Common myeloid progenitor, CD34-positive (primary cell): ENCODE measurements around the gene TJP1.

Source experiments
- CTCF ChIA-PET: fragments of 350-600 bp; sonication (Branson Sonifier 250); formaldehyde crosslinking; loops from one replicate; lab custom pipeline; 2021; ENCODE audit warnings: antibody characterized with exemption; lab: Charles Lee
- POLR2A ChIA-PET: fragments of 350-600 bp; sonication (Branson Sonifier 250); formaldehyde crosslinking; loops from one replicate; lab custom pipeline; 2021; ENCODE audit warnings: antibody characterized with exemption; lab: Charles Lee
- DNase-seq, 3 donors: peaks; one replicate each; pipeline versions ENCODE4 v3.0.0 to v3.0.0-alpha.2; 2013
- H3K27ac ChIP-seq, 2 experiments: 1 replicate in 1 of 2; 2 replicates in 1 of 2; pipeline ENCODE4 v1.7.0; 2013; ENCODE audit warnings: inconsistent platforms in 2 of 2, low read length in 2 of 2, mild to moderate bottlenecking in 2 of 2, low read depth in 1 of 2, moderate library complexity in 1 of 2; ENCODE audit not compliant: severe bottlenecking in 2 of 2, insufficient read depth in 1 of 2, poor library complexity in 1 of 2
- H3K27me3 ChIP-seq, 5 experiments: replicated peaks in 2 of 5; 1 replicate in 3 of 5; 2 replicates in 2 of 5; pipeline versions ENCODE4 v1.6.1 to v1.7.0; 2013; ENCODE audit warnings: low read length in 4 of 5, mild to moderate bottlenecking in 2 of 5, moderate library complexity in 2 of 5, inconsistent platforms in 1 of 5; ENCODE audit not compliant: insufficient read depth in 5 of 5, control insufficient read depth in 4 of 5
- H3K36me3 ChIP-seq, 4 experiments: 1 replicate in 2 of 4; 2 replicates in 2 of 4; pipeline versions ENCODE4 v1.6.1 to v1.7.0; 2013; ENCODE audit warnings: low read length in 3 of 4, control low read depth in 1 of 4, mild to moderate bottlenecking in 1 of 4; ENCODE audit not compliant: control insufficient read depth in 4 of 4, insufficient read depth in 4 of 4
- H3K4me1 ChIP-seq, 4 experiments: 1 replicate in 3 of 4; 2 replicates in 1 of 4; pipeline versions ENCODE4 v1.6.1 to v1.7.1; 2013; ENCODE audit warnings: low read length in 3 of 4, mild to moderate bottlenecking in 3 of 4, control low read depth in 1 of 4, inconsistent platforms in 1 of 4, moderate library complexity in 1 of 4; ENCODE audit not compliant: control insufficient read depth in 4 of 4, insufficient read depth in 4 of 4; ENCODE audit errors: control extremely low read depth in 1 of 4
- H3K4me3 ChIP-seq, 7 experiments: 1 replicate in 4 of 7; 2 replicates in 3 of 7; pipeline versions ENCODE4 v1.5.1 to v1.7.0; 2013; ENCODE audit warnings: mild to moderate bottlenecking in 7 of 7, low read length in 6 of 7, moderate library complexity in 6 of 7, inconsistent platforms in 2 of 7, low read depth in 2 of 7, control low read depth in 1 of 7; ENCODE audit not compliant: insufficient read depth in 4 of 7, control insufficient read depth in 1 of 7; ENCODE audit errors: extremely low read depth in 1 of 7
- H3K9me3 ChIP-seq, 5 experiments: 1 replicate in 4 of 5; 2 replicates in 1 of 5; pipeline versions ENCODE4 v1.6.1 to v1.7.1; 2013; ENCODE audit warnings: low read length in 4 of 5, mild to moderate bottlenecking in 2 of 5, inconsistent platforms in 1 of 5, low read depth in 1 of 5, moderate library complexity in 1 of 5; ENCODE audit not compliant: control insufficient read depth in 4 of 5, insufficient read depth in 2 of 5; ENCODE audit errors: control extremely low read depth in 1 of 5
- WGBS: methylation state at CpG from one replicate; pipeline ENCODE4 v1.1.5; 2013; ENCODE audit not compliant: insufficient coverage; 5-methylcytosine and 5-hydroxymethylcytosine counted together

TJP1 gene

DNA sequence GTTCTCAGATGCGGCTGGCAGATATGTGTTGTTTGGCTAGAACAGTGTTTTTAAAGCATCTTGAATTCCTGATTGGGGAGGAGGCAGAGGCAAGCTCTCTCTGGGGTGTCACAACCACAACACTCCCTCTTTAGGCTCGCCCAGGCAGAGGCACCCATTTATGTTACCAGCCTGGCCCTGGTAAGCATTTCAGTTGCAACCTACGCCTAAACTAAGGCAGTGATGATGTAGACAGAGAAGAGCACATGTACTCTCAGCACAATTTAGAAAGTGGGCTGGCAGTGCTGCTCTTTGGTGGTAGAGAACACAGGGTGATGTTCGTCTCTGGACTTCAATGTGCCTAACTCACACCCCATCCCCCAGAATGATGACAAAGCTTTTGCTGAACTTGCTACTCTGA, 41.2 kb upstream of the TJP1 start:
- no peaks in the 10 kb centered on the region for H3K9me3 ChIP-seq
- WGBS = 90% methylated on average over 2 of the region's 4 CpGs
- no peak overlapping the region for H3K4me3 ChIP-seq
- H3K27ac ChIP-seq = no peak overlapping the region
- ChIA-PET POLR2A (no interaction called here), CTCF (no interaction called here)
- peaks cover 3 to 44% (median 8%) of the 10 kb centered on the region in 5 experiments for H3K27me3 ChIP-seq
- H3K36me3 ChIP-seq = no peaks in the 10 kb centered on the region
- no peak for DNase-seq
- no peaks in the 10 kb centered on the region for H3K4me1 ChIP-seq

GRCh38 chr15:29862271-29862670, 40.0 kb upstream of the TJP1 start:
- CTCF ChIA-PET = no interaction called here
- 80% methylated on average over 1 of the region's 2 CpGs for WGBS
- POLR2A ChIA-PET = no interaction called here

DNA sequence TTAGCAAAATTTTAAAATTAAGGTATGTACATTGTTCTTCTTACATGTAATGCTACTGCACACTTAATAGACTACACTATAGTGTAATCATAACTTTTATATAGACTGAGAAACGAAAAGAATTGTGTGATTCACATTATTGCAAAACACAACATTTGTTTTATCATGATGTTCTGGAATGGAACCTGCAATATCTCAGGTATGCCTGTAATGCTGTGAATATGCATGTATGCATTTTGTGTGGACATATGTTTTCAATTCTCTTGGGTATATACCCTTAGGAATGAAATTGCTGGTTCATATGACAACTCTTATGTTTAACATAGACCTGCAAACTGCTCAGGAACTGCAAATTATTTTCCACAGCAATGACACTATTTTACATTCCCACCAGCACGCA, 38.6 kb upstream of the TJP1 start:
- CTCF ChIA-PET = no interaction called here
- WGBS = 100% methylated on average over 1 of the region's 2 CpGs
- no peaks in the 10 kb centered on the region for H3K36me3 ChIP-seq
- no peaks in the 10 kb centered on the region for H3K4me1 ChIP-seq
- no peak overlapping the region for H3K4me3 ChIP-seq
- peaks cover 3 to 28% (median 8%) of the 10 kb centered on the region in 5 experiments for H3K27me3 ChIP-seq
- POLR2A ChIA-PET = no interaction called here
- H3K9me3 ChIP-seq = no peaks in the 10 kb centered on the region
- H3K27ac ChIP-seq = no peak overlapping the region
- DNase-seq = no peak

More at GRCh38 chr15:29862271-29862670, 40.0 kb upstream of the TJP1 start:
- no peak overlapping the region for H3K27ac ChIP-seq
- H3K27me3 ChIP-seq = peaks cover 3 to 35% (median 8%) of the 10 kb centered on the region in 5 experiments
- no peak overlapping the region for H3K4me3 ChIP-seq
- H3K36me3 ChIP-seq = no peaks in the 10 kb centered on the region
- no peaks in the 10 kb centered on the region for H3K9me3 ChIP-seq
- no peaks in the 10 kb centered on the region for H3K4me1 ChIP-seq
- no peak for DNase-seq

DNA sequence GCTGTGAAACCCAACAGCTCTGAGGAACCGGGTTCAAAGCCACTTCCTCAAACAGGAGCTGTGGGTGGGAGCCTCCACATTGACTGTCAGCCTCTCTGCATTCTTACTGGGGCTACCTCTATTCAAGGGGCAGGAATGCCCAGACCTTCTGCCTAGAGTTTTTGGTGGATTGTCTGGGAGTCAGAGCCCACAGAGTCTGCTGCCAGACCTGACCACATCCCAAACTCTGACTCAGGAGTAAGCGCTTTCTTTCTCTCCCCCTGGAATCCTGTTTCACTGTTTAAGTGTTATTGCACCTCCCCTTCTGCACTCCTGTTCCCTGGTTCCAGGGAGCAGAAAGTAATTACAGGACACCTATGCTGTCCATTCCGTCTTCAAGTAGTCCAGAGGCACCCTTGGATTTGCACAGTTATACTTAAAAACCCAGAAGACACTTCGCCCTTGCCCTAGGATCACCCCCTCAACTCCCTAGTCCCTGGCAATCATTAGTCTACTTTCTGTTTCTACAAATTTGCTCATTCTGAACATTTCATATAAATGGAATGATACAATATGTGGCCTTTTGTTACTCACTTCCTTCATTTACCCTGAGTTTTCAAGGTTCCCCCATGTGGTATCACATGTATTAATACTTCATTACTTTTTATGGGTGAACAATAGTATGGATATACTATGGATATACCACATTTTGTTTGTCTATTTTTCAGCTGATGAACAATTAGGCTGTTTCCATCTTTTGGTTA, 37.9 kb upstream of the TJP1 start:
- H3K4me3 ChIP-seq = no peak overlapping the region
- no peaks in the 10 kb centered on the region for H3K4me1 ChIP-seq
- CTCF ChIA-PET = no interaction called here
- H3K27ac ChIP-seq = no peak overlapping the region
- H3K27me3 ChIP-seq = peaks cover 3 to 28% (median 8%) of the 10 kb centered on the region in 5 experiments
- H3K9me3 ChIP-seq = no peaks in the 10 kb centered on the region
- 100% methylated on average over 2 of the region's 4 CpGs for WGBS
- peak in 1 of 3 donors; percentile 3 for DNase-seq
- no peaks in the 10 kb centered on the region for H3K36me3 ChIP-seq
- POLR2A ChIA-PET = no interaction called here

- Histone ChIP-seq H3K4me1 (no peaks in the 10 kb centered on the region), H3K9me3 (no peaks in the 10 kb centered on the region), H3K27ac (no peak overlapping the region), H3K27me3 (peaks cover 0 to 26% (median 10%) of the 10 kb centered on the region in 5 experiments), H3K36me3 (no peaks in the 10 kb centered on the region), H3K4me3 (no peak overlapping the region)
- POLR2A ChIA-PET = no interaction called here
- CTCF ChIA-PET = no interaction called here
- WGBS = 25% methylated on average over 3 of the region's 4 CpGs
- DNase-seq = no peak
Observed at GRCh38 chr15:29859293-29859692, 37.0 kb upstream of the TJP1 start.

DNA sequence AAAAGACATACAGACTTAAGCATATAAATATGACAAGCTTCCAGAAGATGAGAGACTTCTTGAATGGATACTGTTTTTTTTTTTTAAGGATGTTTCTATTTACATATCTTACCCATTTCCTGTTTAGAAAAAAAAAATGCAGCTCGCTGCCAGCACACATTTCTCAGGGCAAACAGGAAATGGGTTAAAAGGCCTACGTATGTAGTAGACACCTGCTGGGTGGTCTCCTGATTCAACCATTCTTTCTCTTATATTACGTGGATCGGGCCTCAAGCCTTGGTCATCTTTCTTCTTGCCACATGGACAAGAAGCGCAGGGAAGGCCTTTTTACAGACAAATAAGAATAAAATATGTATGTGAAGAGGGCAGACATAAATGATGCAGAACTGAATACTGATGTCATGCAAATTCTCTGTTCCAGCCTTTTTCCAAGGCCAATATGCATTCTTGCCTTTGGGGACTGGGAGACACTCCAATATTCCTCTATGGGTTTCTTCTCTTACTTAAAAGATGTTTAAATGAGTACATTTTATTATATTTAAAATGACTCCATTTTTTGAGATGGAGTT, 35.0 kb upstream of the TJP1 start:
- DNase-seq = no peak
- peaks cover 0 to 22% (median 9%) of the 10 kb centered on the region in 5 experiments for H3K27me3 ChIP-seq
- no peaks in the 10 kb centered on the region for H3K9me3 ChIP-seq
- H3K27ac ChIP-seq = no peak overlapping the region
- ChIA-PET CTCF (no interaction called here), POLR2A (no interaction called here)
- H3K36me3 ChIP-seq = no peaks in the 10 kb centered on the region
- H3K4me1 ChIP-seq = no peaks in the 10 kb centered on the region
- 100% methylated on average over 1 of the region's 5 CpGs for WGBS
- no peak overlapping the region for H3K4me3 ChIP-seq

GRCh38 chr15:29854413-29854812, 32.1 kb upstream of the TJP1 start:
- CTCF ChIA-PET = no interaction called here
- 80% methylated on average over 4 of the region's 6 CpGs for WGBS

More at GRCh38 chr15:29854413-29854812, 32.1 kb upstream of the TJP1 start:
- Histone ChIP-seq H3K27me3 (peaks cover 0 to 14% (median 4%) of the 10 kb centered on the region in 5 experiments), H3K4me3 (no peak overlapping the region), H3K9me3 (peaks cover 0 to 8% (median 3%) of the 10 kb centered on the region in 5 experiments), H3K36me3 (no peaks in the 10 kb centered on the region), H3K27ac (no peak overlapping the region), H3K4me1 (no peaks in the 10 kb centered on the region)
- POLR2A ChIA-PET = no interaction called here
- no peak for DNase-seq
